AG04449 (cell line): ENCODE data around the gene HBS1L.

Experiments
- CTCF ChIA-PET: fragments of 350-600 bp; formaldehyde crosslinking; extraction: SDS; loops from one replicate; lab custom pipeline; 2021; ENCODE audit warnings: antibody characterized with exemption; lab: Yijun Ruan, JAX
- POLR2A ChIA-PET: fragments of 400-600, 350-600 bp; formaldehyde crosslinking; extraction: SDS; loops from one replicate; lab custom pipeline; 2020; ENCODE audit warnings: antibody characterized with exemption, inconsistent platforms; lab: Yijun Ruan, JAX
- DNase-seq: peaks from one replicate; pipeline ENCODE4 v3.0.0-alpha.2; 2010; ENCODE audit warnings: low read depth, low spot score
- H3K4me3 ChIP-seq: 2 replicates; pipeline ENCODE4 v1.5.1; 2011; ENCODE audit warnings: low read depth, mild to moderate bottlenecking, control low read depth, low read length
- TF ChIP-seq, protein P1 (sequence below): IDR thresholded peaks from one replicate; pipeline ENCODE4 v1.5.1; 2011; ENCODE audit warnings: mild to moderate bottlenecking, moderate library complexity, low read length, control low read depth, inconsistent platforms; ENCODE audit not compliant: insufficient read depth; ENCODE audit errors: missing control alignments

HBS1L gene

GRCh38 chr6:135052939-135053338 lies 1.7 kb downstream of the HBS1L start:
- TF ChIP-seq, protein P1, sequence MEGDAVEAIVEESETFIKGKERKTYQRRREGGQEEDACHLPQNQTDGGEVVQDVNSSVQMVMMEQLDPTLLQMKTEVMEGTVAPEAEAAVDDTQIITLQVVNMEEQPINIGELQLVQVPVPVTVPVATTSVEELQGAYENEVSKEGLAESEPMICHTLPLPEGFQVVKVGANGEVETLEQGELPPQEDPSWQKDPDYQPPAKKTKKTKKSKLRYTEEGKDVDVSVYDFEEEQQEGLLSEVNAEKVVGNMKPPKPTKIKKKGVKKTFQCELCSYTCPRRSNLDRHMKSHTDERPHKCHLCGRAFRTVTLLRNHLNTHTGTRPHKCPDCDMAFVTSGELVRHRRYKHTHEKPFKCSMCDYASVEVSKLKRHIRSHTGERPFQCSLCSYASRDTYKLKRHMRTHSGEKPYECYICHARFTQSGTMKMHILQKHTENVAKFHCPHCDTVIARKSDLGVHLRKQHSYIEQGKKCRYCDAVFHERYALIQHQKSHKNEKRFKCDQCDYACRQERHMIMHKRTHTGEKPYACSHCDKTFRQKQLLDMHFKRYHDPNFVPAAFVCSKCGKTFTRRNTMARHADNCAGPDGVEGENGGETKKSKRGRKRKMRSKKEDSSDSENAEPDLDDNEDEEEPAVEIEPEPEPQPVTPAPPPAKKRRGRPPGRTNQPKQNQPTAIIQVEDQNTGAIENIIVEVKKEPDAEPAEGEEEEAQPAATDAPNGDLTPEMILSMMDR: no peak
- CTCF ChIA-PET: interaction anchor here (1.1 kb wide), 1 partner anchor 371 kb away, joined by 3 read pairs; no protein-coding TSS in a partner anchor
- DNase-seq: no peak
- H3K4me3 ChIP-seq: no peak overlapping the region; the same call in 1 of the 2 replicates
- POLR2A ChIA-PET: no interaction called here

GRCh38 chr6:135048915-135049314 lies 5.7 kb downstream of the HBS1L start:
- no peak overlapping the region for H3K4me3 ChIP-seq
- no peak for DNase-seq
- POLR2A ChIA-PET: no interaction called here
- TF ChIP-seq, protein P1: no peak
- CTCF ChIA-PET: no interaction called here

DNA sequence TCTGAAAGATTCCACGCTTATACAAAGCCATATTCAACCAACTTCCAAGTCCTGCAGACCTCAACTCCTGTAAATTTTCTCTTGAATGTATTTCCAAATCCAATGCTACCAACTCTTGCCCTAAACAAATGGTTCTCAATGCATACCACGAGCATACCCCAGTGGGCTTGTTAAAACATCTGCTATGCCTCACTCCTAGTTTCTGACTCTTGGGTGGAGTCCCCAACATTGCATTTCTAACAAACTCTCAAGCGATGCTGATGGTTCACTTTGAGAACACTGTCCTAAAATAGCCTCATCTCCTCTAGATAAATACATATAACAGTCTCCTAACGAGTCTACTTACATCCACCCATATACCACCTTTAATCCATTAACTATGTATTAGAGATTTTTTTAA lies 7.3 kb downstream of the HBS1L start:
- no peak for DNase-seq
- TF ChIP-seq, protein P1: no peak
- ChIA-PET POLR2A (no interaction called here), CTCF (no interaction called here)
- H3K4me3 ChIP-seq: no peak overlapping the region

DNA sequence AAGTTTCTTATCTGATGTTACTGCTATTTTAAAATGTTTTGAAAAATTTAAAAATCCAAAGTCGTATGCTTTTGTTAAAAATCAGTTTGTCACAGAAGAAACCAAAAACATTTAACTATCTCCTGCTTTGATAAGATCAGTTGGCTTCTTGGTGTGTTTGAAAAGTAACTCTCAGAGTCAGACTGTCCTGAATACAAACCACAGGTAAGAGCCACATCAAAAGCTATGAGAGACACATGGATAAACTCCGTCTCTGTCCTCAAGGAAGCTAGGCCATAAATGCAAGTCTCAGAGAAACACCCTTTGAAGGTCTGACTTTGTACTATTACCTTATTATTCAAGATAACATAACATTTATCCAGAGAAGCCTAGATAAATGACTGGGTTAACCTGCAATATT lies 7.7 kb downstream of the HBS1L start:
- TF ChIP-seq, protein P1: no peak
- DNase-seq: no peak
- ChIA-PET POLR2A (no interaction called here), CTCF (no interaction called here)
- H3K4me3 ChIP-seq: no peak overlapping the region

- no peak for DNase-seq
- ChIA-PET CTCF (no interaction called here), POLR2A (no interaction called here)
- TF ChIP-seq, protein P1: no peak
- H3K4me3 ChIP-seq: no peak overlapping the region
These were observed 10.0 kb downstream of the HBS1L start for GRCh38 chr6:135044639-135045038.

GRCh38 chr6:135043846-135044245 lies 10.8 kb downstream of the HBS1L start:
- TF ChIP-seq, protein P1: no peak
- H3K4me3 ChIP-seq: no peak overlapping the region
- DNase-seq: no peak
- ChIA-PET CTCF (interaction anchor here (1.0 to 1.2 kb wide), 2 partner anchors 12 to 40 kb away, joined by 3 to 4 read pairs; no protein-coding TSS in a partner anchor), POLR2A (no interaction called here)
